SK-N-DZ (cell line): Measurements from ENCODE around the gene FAM161B. TPM values are rescaled to one million over a fixed set of nuclear protein-coding genes. Genes with fewer than 3 reads are reported as not detected.
A peak's percentile ranks its signal among the peaks of the same experiment; 100 is the strongest.
"Not testable (repeated sequence)": the region's sequence is repeated elsewhere in the genome, so short reads cannot be mapped to it uniquely, and the experiment has no call there.

ENCODE experiments used
- DNase-seq: peaks from one replicate; pipeline ENCODE4 v3.0.0-alpha.2; 2015; ENCODE audit warnings: low spot score
- polyA plus RNA-seq, 2 experiments: library from polyadenylated mRNA; depleted of rRNA; stranded (reverse); fragments of >200 nt; gene quantifications; 2 replicates each; pipeline ENCODE4 v1.2.3, GENCODE V29; 2014

FAM161B gene
- polyA plus RNA-seq (2014; cell fraction: cytosol; rRNA removed) = 2.5 and 2.9 TPM in 2 replicates
- polyA plus RNA-seq (2014; cell fraction: nucleus; rRNA removed) = 1.4 and 1.5 TPM in 2 replicates

- DNase-seq = peak; percentile 97
Measured at GRCh38 chr14:73949752-73950734, at the start of gene FAM161B, which contains the start of gene COQ6. Gene FAM161B (minus strand): TSS chr14:73950094. CDS start chr14:73950026, 68 bp downstream. Gene COQ6 (plus strand): TSS chr14:73950302. CDS start chr14:73950333, 31 bp downstream.

- DNase-seq = no peak
Measured at GRCh38 chr14:73998726-73999125, 48.8 kb upstream of the FAM161B start.

- no peak for DNase-seq
Measured at GRCh38 chr14:73997944-73998447, 48.1 kb upstream of the FAM161B start.

- no peak for DNase-seq
Measured at GRCh38 chr14:73997108-73997943, 47.4 kb upstream of the FAM161B start.

- no peak for DNase-seq
Measured at GRCh38 chr14:73996731-73997107, 46.8 kb upstream of the FAM161B start.

DNA sequence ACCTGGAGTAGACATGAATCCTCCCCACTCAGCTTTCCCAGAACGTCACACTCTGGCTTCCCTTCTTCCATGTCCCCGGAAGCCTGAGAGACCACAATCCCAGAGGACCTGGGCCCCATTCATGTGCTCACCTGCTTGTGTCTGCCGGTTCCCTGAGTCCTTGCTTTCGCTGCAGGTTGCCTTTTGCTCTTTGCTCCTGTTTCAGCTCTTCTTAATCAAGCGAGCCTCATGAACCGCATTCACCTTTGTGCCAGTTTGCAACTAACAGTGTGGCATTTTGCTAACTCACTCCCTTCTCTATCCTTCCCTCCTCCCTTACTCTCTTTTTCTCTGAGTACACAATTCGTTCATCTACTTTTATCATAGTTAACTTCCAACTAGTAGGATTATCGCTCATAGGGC, 46.1 kb upstream of the FAM161B start:
- no peak for DNase-seq

DNA sequence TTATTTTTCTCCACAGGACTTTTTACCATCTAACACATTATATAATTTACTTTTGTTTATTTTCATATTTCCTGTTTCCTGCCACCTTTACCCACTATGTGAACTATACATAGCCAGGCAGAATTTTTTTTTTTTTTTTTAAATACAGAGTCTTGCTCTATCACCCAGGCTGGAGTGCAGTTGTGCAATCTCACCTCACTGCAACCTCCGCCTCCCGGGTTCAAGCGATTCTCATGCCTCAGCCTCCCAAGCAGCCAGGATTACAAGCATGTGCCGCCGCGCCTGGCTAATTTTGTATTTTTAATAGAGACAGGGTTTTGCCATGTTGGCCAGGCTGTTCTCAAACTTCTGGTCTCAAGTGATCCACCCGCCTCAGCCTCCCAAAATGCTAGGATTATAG, 45.0 kb upstream of the FAM161B start:
- not testable (repeated sequence) for DNase-seq

- no peak for DNase-seq
Measured at GRCh38 chr14:73991092-73991491, 41.2 kb upstream of the FAM161B start.

- not testable (repeated sequence) for DNase-seq
Measured at GRCh38 chr14:73988656-73989055, 38.8 kb upstream of the FAM161B start.

GRCh38 chr14:73988065-73988464, 38.2 kb upstream of the FAM161B start:
- no peak for DNase-seq

DNA sequence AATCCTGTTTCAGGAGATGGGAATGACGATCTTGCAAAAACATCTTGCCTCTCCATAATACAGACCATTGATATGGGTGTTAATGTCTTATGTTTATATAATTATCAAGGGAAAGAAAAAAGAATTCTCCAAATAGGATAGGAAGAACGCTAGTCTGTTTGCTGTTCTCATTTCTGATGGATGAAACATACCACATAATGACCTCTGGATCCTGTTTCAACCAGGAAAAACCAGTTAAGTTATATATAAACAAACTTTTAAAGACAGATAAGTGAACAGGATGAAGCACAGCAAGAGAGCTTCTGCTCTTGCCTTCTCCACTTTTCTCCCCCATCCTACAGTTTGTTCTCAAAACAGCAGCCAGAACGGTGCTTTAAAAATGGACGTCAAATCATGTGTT, 28.0 kb upstream of the FAM161B start:
- DNase-seq = no peak

DNA sequence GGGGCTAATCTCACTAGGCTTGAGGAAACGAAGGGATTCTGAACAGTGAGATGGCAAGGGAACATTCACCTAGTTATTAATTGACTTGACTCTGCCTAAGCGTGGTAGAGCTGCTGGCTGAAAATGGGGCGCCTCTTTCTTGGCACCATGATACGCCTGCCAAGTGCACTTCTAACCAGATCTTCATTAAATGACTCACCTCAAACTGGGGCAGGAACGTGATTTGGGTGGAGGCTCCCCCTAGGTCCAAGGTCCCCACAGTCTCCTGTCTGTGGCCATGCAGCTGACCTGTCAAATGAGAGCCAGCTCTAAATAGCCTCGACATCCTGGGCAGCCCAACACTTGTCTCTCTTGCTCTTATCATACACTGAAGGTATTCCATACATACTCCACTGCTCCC, 26.2 kb upstream of the FAM161B start:
- DNase-seq = no peak

DNA sequence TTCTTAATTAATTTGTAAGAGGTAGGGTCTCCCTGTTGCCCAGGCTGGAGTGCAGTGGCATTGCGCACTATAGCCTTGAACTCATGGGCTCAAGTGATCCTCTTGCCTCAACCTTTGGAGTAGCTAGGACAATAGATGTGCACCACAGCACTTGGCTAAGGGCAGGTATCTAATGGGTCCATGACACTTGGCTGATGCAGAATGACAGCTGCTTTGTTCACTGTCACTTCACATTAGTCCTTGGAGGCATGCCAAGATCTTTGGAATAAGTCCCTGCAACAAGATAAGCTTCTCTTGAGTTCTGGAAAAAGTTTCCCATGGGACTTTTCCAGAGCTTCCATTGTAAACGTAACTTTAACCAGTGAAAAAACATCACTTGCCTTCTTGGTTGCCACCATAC, 23.6 kb upstream of the FAM161B start:
- no peak for DNase-seq

- DNase-seq = no peak
Measured at GRCh38 chr14:73968885-73969284, 19.0 kb upstream of the FAM161B start.

DNA sequence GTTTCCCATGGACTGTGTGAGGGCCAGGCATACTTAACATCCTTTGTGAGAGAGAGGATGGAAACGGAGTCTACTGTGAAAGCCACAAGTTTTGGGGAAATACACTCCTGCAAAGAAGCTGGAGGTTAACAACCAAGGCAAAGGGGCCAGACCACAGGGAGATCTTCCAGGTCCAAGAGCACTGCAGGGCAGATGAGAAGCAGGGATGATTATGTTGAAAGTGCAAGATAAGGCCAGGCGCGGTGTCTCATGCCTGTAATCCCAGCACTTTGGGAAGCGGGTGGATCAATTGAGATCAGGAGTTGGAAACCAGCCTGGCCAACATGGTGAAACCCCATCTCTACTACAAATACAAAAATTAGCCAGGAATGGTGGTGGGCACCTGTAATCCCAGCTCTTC, 15.3 kb upstream of the FAM161B start:
- no peak for DNase-seq

- no peak for DNase-seq
Measured at GRCh38 chr14:73961192-73961591, 11.3 kb upstream of the FAM161B start.

- no peak for DNase-seq
Measured at GRCh38 chr14:73958591-73958990, 8.7 kb upstream of the FAM161B start.

DNA sequence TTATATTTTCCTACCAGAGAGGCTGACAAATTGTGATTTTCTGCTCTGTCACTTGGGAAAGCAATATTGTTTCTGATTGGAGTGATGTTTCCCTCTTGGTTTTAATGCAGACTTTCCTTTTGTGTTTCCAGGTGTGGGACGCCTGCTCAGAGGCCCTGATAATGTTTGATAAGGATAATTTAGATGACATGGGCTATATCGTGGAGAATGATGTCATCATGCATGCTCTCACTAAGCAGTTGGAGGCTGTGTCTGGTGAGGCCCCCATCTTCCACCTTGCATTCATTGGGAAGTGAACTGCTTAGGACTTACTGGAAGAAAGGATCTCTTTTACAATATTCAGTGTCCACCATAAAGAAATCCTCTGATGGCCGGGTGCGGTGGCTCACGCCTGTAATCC, 5.8 kb upstream of the FAM161B start:
- no peak for DNase-seq

- DNase-seq = no peak
Measured at GRCh38 chr14:73953731-73954130, 3.8 kb upstream of the FAM161B start.

DNA sequence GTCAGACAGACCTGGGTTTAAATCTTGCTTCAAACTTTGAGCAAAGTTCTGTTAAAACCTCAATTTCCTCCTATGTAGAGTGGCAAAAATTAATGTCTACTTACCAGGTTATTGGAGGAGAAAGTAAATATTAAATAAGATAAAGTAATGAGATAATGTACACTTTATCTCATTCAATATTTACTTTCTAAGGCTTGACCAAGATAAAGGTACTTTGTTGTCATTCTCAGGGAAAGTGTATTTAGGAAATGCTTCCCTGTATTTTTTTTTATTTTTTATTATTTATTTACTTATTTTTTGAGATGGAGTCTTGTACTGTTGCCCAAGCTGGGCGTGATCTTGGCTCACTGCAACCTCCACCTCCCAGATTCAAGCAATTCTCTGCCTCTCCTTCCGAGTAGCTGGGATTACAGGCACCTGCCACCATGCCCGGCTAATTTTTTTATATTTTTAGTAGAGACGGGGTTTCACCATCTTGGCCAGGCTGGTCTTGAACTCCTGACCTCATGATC, 4.7 kb downstream of the FAM161B start:
- no peak for DNase-seq

- no peak for DNase-seq
Measured at GRCh38 chr14:73944432-73945158, 5.3 kb downstream of the FAM161B start.
